Chondrocyte (in vitro differentiated cells): ENCODE measurements around the gene GLIPR1. TPM values are rescaled to one million over a fixed set of nuclear protein-coding genes. Genes with fewer than 3 reads are reported as not detected.
"Not testable (repeated sequence)": the region's sequence is repeated elsewhere in the genome, so short reads cannot be mapped to it uniquely, and the experiment has no call there.

ENCODE experiments used
- DNase-seq: peaks from one replicate; pipeline ENCODE4 v3.0.0; 2021; ENCODE audit warnings: mixed read lengths, low spot score
- H3K27ac Mint-ChIP-seq: one replicate; pipeline ENCODE4 v1.8.0; 2021; ENCODE audit warnings: mild to moderate bottlenecking, moderate library complexity, mixed read lengths; ENCODE audit not compliant: unreplicated experiment
- H3K27me3 Mint-ChIP-seq: 2 replicates; pipeline ENCODE4 v1.8.0; 2021; ENCODE audit warnings: low read depth, mixed read lengths
- H3K36me3 Mint-ChIP-seq: 2 replicates; pipeline ENCODE4 v1.8.0; 2021; ENCODE audit warnings: low read depth, mixed read lengths
- H3K4me1 Mint-ChIP-seq: 2 replicates; pipeline ENCODE4 v1.8.0; 2021; ENCODE audit warnings: low read depth, mild to moderate bottlenecking, mixed read lengths
- H3K4me3 Mint-ChIP-seq: one replicate; pipeline ENCODE4 v1.8.0; 2021; ENCODE audit warnings: mild to moderate bottlenecking, moderate library complexity, mixed read lengths; ENCODE audit not compliant: unreplicated experiment
- H3K9me3 Mint-ChIP-seq: 2 replicates; pipeline ENCODE4 v1.8.0; 2021; ENCODE audit warnings: low read depth, mixed read lengths
- CTCF ChIP-seq: fragments of 200-600 bp; sonication (generic); IDR thresholded peaks from 2 replicates; pipeline ENCODE4 v1.5.0; 2021; ENCODE audit warnings: antibody characterized with exemption, mild to moderate bottlenecking, moderate library complexity
- total RNA-seq: library from RNA; stranded (reverse); gene quantifications from 3 replicates; pipeline ENCODE4 v1.2.1, GENCODE V29; 2021

Gene GLIPR1
- total RNA-seq, 1 donor from 2014 or later, result 123 TPM

- Mint-ChIP-seq H3K9me3 (peaks cover 1% of the 10 kb centered on the region), H3K4me3 (no peak overlapping the region), H3K27ac (no peak overlapping the region), H3K27me3 (no peaks in the 10 kb centered on the region), H3K36me3 (peaks cover 5% of the 10 kb centered on the region), H3K4me1 (peaks cover 39% of the 10 kb centered on the region)
- TF ChIP-seq CTCF, result no peak
- DNase-seq, result no peak
Measured at GRCh38 chr12:75507086-75507485, 26.5 kb downstream of the GLIPR1 start.

GRCh38 chr12:75508159-75508558 lies 27.6 kb downstream of the GLIPR1 start:
- H3K4me1 Mint-ChIP-seq, result peaks cover 39% of the 10 kb centered on the region
- peaks cover 2% of the 10 kb centered on the region for H3K9me3 Mint-ChIP-seq
- no peak overlapping the region for H3K4me3 Mint-ChIP-seq
- H3K27ac Mint-ChIP-seq, result peak overlapping the region; percentile 37
- no peak for TF ChIP-seq CTCF
- H3K27me3 Mint-ChIP-seq, result no peaks in the 10 kb centered on the region
- DNase-seq, result no peak
- peaks cover 5% of the 10 kb centered on the region for H3K36me3 Mint-ChIP-seq

GRCh38 chr12:75509621-75510020 lies 29.1 kb downstream of the GLIPR1 start:
- H3K4me3 Mint-ChIP-seq, result no peak overlapping the region
- peak overlapping the region; percentile 17 for H3K27ac Mint-ChIP-seq
- TF ChIP-seq CTCF, result no peak
- no peaks in the 10 kb centered on the region for H3K27me3 Mint-ChIP-seq
- peaks cover 2% of the 10 kb centered on the region for H3K9me3 Mint-ChIP-seq
- peaks cover 33% of the 10 kb centered on the region for H3K4me1 Mint-ChIP-seq
- no peak for DNase-seq
- H3K36me3 Mint-ChIP-seq, result peaks cover 2% of the 10 kb centered on the region

GRCh38 chr12:75511116-75512048 lies 30.8 kb downstream of the GLIPR1 start, which contains the start of gene KRR1:
Gene KRR1, minus strand, starts transcription at chr12:75511609. Its CDS starts 12 bp downstream, at chr12:75511597.
- peak within 1 kb of the TSS; percentile 98 for H3K27ac Mint-ChIP-seq
- peak within 1 kb of the TSS; percentile 94 for H3K4me3 Mint-ChIP-seq
- peaks cover 2% of the 10 kb centered on the region for H3K9me3 Mint-ChIP-seq
- H3K27me3 Mint-ChIP-seq, result no peaks in the 10 kb centered on the region
- DNase-seq, result peak; percentile 89
- no peaks in the 10 kb centered on the region for H3K36me3 Mint-ChIP-seq
- TF ChIP-seq CTCF, result peak; percentile 22
- peaks cover 26% of the 10 kb centered on the region for H3K4me1 Mint-ChIP-seq

- not testable (repeated sequence) for H3K36me3 Mint-ChIP-seq, H3K4me1 Mint-ChIP-seq, H3K27ac Mint-ChIP-seq, H3K27me3 Mint-ChIP-seq, DNase-seq, H3K4me3 Mint-ChIP-seq
- H3K9me3 Mint-ChIP-seq, result peaks cover 12% of the 10 kb centered on the region
Measured at GRCh38 chr12:75521224-75521623, 40.7 kb downstream of the GLIPR1 start.

GRCh38 chr12:75522124-75522523 lies 41.6 kb downstream of the GLIPR1 start:
- not testable (repeated sequence) for H3K36me3 Mint-ChIP-seq

More at GRCh38 chr12:75522124-75522523, 41.6 kb downstream of the GLIPR1 start:
- not testable (repeated sequence) for DNase-seq, H3K27me3 Mint-ChIP-seq, H3K4me3 Mint-ChIP-seq, H3K4me1 Mint-ChIP-seq, H3K27ac Mint-ChIP-seq
- peaks cover 12% of the 10 kb centered on the region for H3K9me3 Mint-ChIP-seq
